ENCODE data around the gene STAT2. TPM values are rescaled to one million over a fixed set of nuclear protein-coding genes. Genes with fewer than 3 reads are reported as not detected.

Gene STAT2
- total RNA-seq, 2 experiments from 2014 or later = 116 to 124 TPM

- DNase-seq (no peak), ATAC-seq (no peak)
- Mint-ChIP-seq H3K4me3 (no peak overlapping the region), H3K27ac (no peak overlapping the region), H3K36me3 (ENCODE audit: low read depth) (peaks cover 28% of the 10 kb centered on the region), H3K27me3 (no peaks in the 10 kb centered on the region), H3K9me3 (ENCODE audit: low read depth) (no peaks in the 10 kb centered on the region), H3K4me1 (no peaks in the 10 kb centered on the region)
- POLR2A ChIA-PET = interaction anchor here (0.7 kb wide), 1 partner anchor 488 kb away, joined by 3 read pairs; no protein-coding TSS in a partner anchor
- intact Hi-C loops (cut with DNase I, micrococcal nuclease) = no loop called here
- CTCF ChIA-PET = interaction anchor here (0.5 to 1.7 kb wide), 6 partner anchors 12 to 119 kb away, joined by 3 to 6 read pairs (median 4); partner anchors contain the start of genes PAN2 and SMARCC2
Measured at GRCh38 chr12:56308714-56309113, 51.2 kb downstream of the STAT2 start.

DNA sequence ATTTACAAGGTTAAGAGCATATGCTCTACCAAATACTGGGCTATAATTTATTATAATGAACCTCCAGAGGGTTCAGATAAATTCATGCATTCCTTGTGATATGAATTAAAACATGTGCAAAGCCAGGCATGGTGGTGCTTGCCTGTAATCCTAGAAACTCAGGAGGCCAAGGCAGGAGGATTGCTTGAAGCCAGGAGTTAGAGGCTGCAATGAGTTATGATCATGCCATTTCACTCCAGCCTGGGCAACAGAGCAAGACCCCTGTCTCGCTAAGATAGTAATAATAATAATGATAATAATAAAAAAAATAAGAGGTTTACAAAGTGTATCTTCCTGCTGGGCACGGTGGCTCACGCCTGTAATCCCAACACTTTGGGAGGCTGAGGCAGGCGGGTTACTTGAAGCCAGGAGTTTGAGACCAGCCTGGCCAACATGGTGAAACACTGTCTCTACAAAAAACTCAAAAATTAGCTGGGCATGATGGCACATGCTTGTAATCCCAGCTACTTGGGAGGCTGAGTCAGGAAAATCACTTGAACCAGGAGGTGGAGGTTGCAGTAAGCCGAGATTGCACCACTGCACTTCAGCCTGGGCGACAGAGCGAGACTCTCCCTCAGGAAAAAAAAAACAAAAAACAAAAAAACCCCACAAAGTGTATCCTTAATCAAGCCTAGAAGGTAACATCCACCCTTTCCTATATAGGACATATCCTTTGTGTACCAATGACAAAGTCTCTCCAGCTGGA lies 52.5 kb downstream of the STAT2 start:
- intact Hi-C loops (cut with DNase I, micrococcal nuclease) = no loop called here
- DNase-seq (no peak), ATAC-seq (no peak)
- H3K27ac Mint-ChIP-seq = no peak overlapping the region
- ChIA-PET CTCF (interaction anchor here (1.0 to 1.7 kb wide), 5 partner anchors 9 to 157 kb away, joined by 3 to 5 read pairs (median 3); partner anchors contain the start of gene PAN2), POLR2A (no interaction called here)
- no peaks in the 10 kb centered on the region for H3K9me3 Mint-ChIP-seq (ENCODE audit: low read depth)
- H3K4me1 Mint-ChIP-seq = no peaks in the 10 kb centered on the region
- H3K4me3 Mint-ChIP-seq = no peak overlapping the region
- no peaks in the 10 kb centered on the region for H3K27me3 Mint-ChIP-seq
- peaks cover 28% of the 10 kb centered on the region for H3K36me3 Mint-ChIP-seq (ENCODE audit: low read depth)

GRCh38 chr12:56304872-56305590 lies 54.9 kb downstream of the STAT2 start:
- H3K27me3 Mint-ChIP-seq = no peaks in the 10 kb centered on the region
- peaks cover 19% of the 10 kb centered on the region for H3K36me3 Mint-ChIP-seq (ENCODE audit: low read depth)
- ChIA-PET POLR2A (no interaction called here), CTCF (interaction anchor here (0.7 to 0.9 kb wide), 2 partner anchors 47 to 159 kb away, joined by 3 read pairs; no protein-coding TSS in a partner anchor)
- no peak for ATAC-seq
- H3K27ac Mint-ChIP-seq = no peak overlapping the region
- DNase-seq = no peak
- peaks cover 14% of the 10 kb centered on the region for H3K4me1 Mint-ChIP-seq
- H3K9me3 Mint-ChIP-seq (ENCODE audit: low read depth) = no peaks in the 10 kb centered on the region
- intact Hi-C loops (cut with DNase I, micrococcal nuclease) = no loop called here
- no peak overlapping the region for H3K4me3 Mint-ChIP-seq

DNA sequence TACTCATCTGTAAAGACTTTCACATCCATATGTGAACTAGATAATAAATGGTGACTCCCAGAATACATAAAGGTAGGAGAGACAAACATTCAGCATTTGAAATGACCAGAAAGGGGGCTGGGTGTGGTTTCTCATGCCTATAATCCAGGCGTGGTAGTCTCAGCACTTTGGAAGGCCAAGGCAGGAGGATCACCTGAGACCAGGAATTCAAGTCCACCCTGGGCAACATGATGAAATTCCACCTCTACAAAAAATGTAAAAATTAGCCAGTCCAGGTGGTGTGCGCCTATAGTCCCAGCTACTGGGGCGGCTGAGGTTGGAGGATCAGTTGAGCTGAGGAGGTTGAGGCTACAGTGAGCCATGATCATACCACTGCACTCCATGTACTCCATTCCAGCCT lies 55.6 kb downstream of the STAT2 start:
- intact Hi-C loops (cut with DNase I, micrococcal nuclease) = no loop called here
- H3K36me3 Mint-ChIP-seq (ENCODE audit: low read depth) = peaks cover 17% of the 10 kb centered on the region
- no peak overlapping the region for H3K27ac Mint-ChIP-seq
- no peak for ATAC-seq
- peaks cover 14% of the 10 kb centered on the region for H3K4me1 Mint-ChIP-seq
- no peaks in the 10 kb centered on the region for H3K9me3 Mint-ChIP-seq (ENCODE audit: low read depth)
- no peaks in the 10 kb centered on the region for H3K27me3 Mint-ChIP-seq
- POLR2A ChIA-PET = no interaction called here
- no peak for DNase-seq
- H3K4me3 Mint-ChIP-seq = no peak overlapping the region
- CTCF ChIA-PET = interaction anchor here (0.7 to 0.9 kb wide), 2 partner anchors 48 to 160 kb away, joined by 3 read pairs; no protein-coding TSS in a partner anchor

DNA sequence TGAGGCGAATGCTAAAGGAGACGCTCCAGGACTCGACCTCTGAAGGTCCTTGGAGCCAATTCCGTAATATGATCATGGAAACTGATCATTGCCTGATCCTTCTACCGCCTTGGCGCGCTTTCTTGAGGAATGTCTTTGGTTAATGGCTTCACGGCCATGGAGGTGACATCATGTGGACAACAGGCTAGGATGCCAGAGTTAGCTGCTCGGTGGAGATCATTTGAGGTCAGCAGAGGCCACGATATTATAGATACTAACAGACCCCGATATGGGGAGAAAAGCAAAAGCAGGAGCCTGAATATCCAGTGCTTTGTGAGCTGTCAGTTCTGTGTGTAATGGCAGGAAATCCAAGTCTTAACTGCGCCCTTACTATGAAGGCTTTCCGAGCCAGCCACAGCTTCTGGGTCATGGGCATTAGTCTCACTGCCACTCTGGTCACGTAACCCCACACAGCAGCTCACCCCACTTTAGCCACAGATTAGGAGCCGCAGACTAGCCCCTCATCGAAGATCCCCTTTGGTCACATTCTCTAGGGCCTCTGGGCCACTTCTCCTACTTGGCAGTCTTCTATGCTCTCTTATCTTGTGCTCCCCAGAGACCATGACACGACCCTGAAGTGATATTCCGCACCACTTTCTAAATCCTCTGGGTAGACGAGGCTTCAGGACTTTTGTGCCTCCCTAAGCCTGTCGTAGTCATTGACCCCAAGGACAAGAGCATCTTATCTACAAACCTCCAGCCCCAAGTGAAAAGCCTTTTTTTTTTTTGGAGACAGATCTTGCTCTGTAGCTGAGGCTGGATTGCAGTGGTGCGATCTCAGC lies 59.1 kb downstream of the STAT2 start:
- Mint-ChIP-seq H3K4me3 (peak overlapping the region; percentile 96), H3K4me1 (peaks cover 47% of the 10 kb centered on the region), H3K27me3 (no peaks in the 10 kb centered on the region), H3K36me3 (ENCODE audit: low read depth) (peaks cover 29% of the 10 kb centered on the region), H3K27ac (peak overlapping the region; percentile 90), H3K9me3 (ENCODE audit: low read depth) (no peaks in the 10 kb centered on the region)
- ATAC-seq = no peak
- CTCF ChIA-PET = interaction anchor here (0.6 to 1.2 kb wide), 4 partner anchors 32 to 166 kb away, joined by 3 to 4 read pairs (median 4); no protein-coding TSS in a partner anchor
- DNase-seq = no peak
- intact Hi-C loops (cut with DNase I, micrococcal nuclease) = loop anchor here (1.0 to 2.0 kb wide), 16 partner anchors 15 to 182 kb away; partner anchors contain the start of genes ANKRD52 (in 1 of the 2), ESYT1 (in 1 of the 2), IL23A (in 1 of the 2) and MYL6 (in 1 of the 2)
- POLR2A ChIA-PET = interaction anchor here (0.9 to 1.0 kb wide), 2 partner anchors 9 to 40 kb away, joined by 3 to 4 read pairs; no protein-coding TSS in a partner anchor

DNA sequence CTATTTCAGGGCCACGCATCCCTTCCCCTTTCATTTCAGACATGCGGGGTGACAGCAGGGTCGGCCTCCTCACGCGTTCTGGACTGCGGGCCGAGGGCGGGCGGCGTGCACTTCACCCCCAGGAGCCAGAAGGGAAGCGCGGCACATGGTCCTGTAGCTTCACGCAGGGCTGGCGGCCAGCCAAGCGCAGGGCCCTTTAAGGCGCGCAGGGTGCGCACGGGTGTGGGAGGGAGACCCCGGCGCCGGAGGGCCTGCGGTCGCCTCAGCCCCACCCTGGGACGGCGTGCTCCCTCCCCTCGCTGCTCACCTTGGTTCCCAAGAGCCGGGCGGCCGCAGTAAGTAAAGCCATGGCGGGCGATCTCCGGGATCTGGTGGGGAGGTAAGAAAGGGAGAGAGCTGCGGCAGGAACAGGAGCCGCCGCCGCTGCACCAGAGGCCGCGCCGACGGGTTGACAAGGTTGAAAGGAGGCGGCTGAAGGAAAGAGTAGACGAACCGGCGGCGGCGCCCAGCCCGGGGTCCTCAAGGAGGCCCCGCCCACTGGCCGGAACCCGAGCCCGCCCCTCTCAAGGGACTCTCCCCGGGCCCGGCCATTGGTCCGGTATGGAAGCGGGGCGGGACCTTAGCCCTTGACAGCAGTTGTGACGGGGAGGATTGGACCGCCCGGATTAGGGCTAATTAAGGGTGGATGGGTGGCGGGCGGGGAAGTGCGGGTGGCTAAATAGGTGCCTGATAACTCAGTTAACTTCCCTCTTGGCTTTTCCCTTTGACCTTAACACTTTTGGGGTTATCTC lies 59.9 kb downstream of the STAT2 start, which contains the start of gene CS:
Gene CS, minus strand, starts transcription at position 478 of the 791 bp plus-strand sequence. Its CDS starts 129 bp downstream, at position 349.
- DNase-seq (peak; percentile 99), ATAC-seq (peak; percentile 98)
- ChIA-PET CTCF (interaction anchor here (0.5 to 1.2 kb wide), 5 partner anchors 8 to 157 kb away, joined by 3 to 4 read pairs (median 3); no protein-coding TSS in a partner anchor), POLR2A (interaction anchor here (0.6 to 1.5 kb wide), 6 partner anchors 11 to 566 kb away, joined by 3 to 7 read pairs (median 3); partner anchors contain the start of gene IL23A)
- H3K4me3 Mint-ChIP-seq = peak within 1 kb of the TSS; percentile 96
- H3K9me3 Mint-ChIP-seq (ENCODE audit: low read depth) = no peaks in the 10 kb centered on the region
- intact Hi-C loops (cut with DNase I, micrococcal nuclease) = loop anchor here (1.0 to 2.0 kb wide), 16 partner anchors 16 to 181 kb away; partner anchors contain the start of genes ANKRD52 (in 1 of the 2), ESYT1 (in 1 of the 2), IL23A (in 1 of the 2) and MYL6 (in 1 of the 2)
- H3K27ac Mint-ChIP-seq = peak within 1 kb of the TSS; percentile 91
- H3K36me3 Mint-ChIP-seq (ENCODE audit: low read depth) = peaks cover 28% of the 10 kb centered on the region
- no peaks in the 10 kb centered on the region for H3K27me3 Mint-ChIP-seq
- peaks cover 49% of the 10 kb centered on the region for H3K4me1 Mint-ChIP-seq

GRCh38 chr12:56299308-56299852 lies 60.5 kb downstream of the STAT2 start:
- H3K4me3 Mint-ChIP-seq = peak overlapping the region; percentile 96
- no peaks in the 10 kb centered on the region for H3K9me3 Mint-ChIP-seq (ENCODE audit: low read depth)
- peaks cover 29% of the 10 kb centered on the region for H3K36me3 Mint-ChIP-seq (ENCODE audit: low read depth)
- peaks cover 51% of the 10 kb centered on the region for H3K4me1 Mint-ChIP-seq
- H3K27ac Mint-ChIP-seq = peak overlapping the region; percentile 90
- ATAC-seq (peak; percentile 16), DNase-seq (peak; percentile 38)
- intact Hi-C loops (cut with DNase I, micrococcal nuclease) = no loop called here
- ChIA-PET POLR2A (interaction anchor here (0.6 to 1.5 kb wide), 8 partner anchors 11 to 565 kb away, joined by 3 to 7 read pairs (median 3); partner anchors contain the start of genes CNPY2, IL23A and STAT2), CTCF (interaction anchor here (0.5 to 1.2 kb wide), 6 partner anchors 8 to 561 kb away, joined by 3 to 4 read pairs (median 4); no protein-coding TSS in a partner anchor)
- H3K27me3 Mint-ChIP-seq = no peaks in the 10 kb centered on the region

- ATAC-seq (no peak), DNase-seq (no peak)
- no peaks in the 10 kb centered on the region for H3K27me3 Mint-ChIP-seq
- peak overlapping the region; percentile 96 for H3K4me3 Mint-ChIP-seq
- H3K9me3 Mint-ChIP-seq (ENCODE audit: low read depth) = no peaks in the 10 kb centered on the region
- peak overlapping the region; percentile 90 for H3K27ac Mint-ChIP-seq
- H3K36me3 Mint-ChIP-seq (ENCODE audit: low read depth) = peaks cover 29% of the 10 kb centered on the region
- intact Hi-C loops (cut with DNase I, micrococcal nuclease) = no loop called here
- CTCF ChIA-PET = interaction anchor here (0.6 to 1.4 kb wide), 5 partner anchors 10 to 560 kb away, joined by 3 to 6 read pairs (median 4); partner anchors contain the start of genes ANKRD52 and STAT2
- peaks cover 51% of the 10 kb centered on the region for H3K4me1 Mint-ChIP-seq
- POLR2A ChIA-PET = interaction anchor here (0.7 to 1.5 kb wide), 6 partner anchors 10 to 61 kb away, joined by 3 to 7 read pairs (median 3); partner anchors contain the start of genes CNPY2, IL23A and STAT2
Measured at GRCh38 chr12:56298828-56299227, 61.1 kb downstream of the STAT2 start.

DNA sequence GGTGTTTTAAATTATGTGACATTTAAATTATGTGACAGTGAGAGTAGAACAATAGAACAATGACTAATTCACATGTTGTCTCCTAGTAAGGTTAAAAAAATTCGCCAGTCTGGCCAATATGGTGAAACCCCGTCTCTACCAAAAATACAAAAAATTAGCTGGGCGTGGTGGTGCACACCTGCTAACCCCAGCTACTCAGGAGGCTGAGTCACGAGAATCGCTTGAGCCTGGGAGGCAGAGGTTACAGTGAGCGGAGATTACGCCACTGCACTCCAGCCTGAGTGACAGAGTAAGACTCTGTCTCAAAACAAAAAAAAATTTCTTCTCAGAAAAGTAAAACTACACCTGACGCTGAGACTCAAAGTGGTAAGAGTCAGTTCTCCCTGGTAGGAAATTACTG lies 62.5 kb downstream of the STAT2 start:
- DNase-seq = no peak
- no peak overlapping the region for H3K4me3 Mint-ChIP-seq
- H3K36me3 Mint-ChIP-seq (ENCODE audit: low read depth) = peaks cover 32% of the 10 kb centered on the region
- H3K9me3 Mint-ChIP-seq (ENCODE audit: low read depth) = no peaks in the 10 kb centered on the region
- ChIA-PET CTCF (interaction anchor here (0.6 to 1.6 kb wide), 8 partner anchors 9 to 171 kb away, joined by 3 to 6 read pairs (median 4); partner anchors contain the start of genes IL23A, SMARCC2 and STAT2), POLR2A (interaction anchor here (0.6 kb wide), 1 partner anchor 148 kb away, joined by 7 read pairs; no protein-coding TSS in a partner anchor)
- no peaks in the 10 kb centered on the region for H3K27me3 Mint-ChIP-seq
- ATAC-seq = no peak
- peak overlapping the region; percentile 25 for H3K27ac Mint-ChIP-seq
- intact Hi-C loops (cut with DNase I, micrococcal nuclease) = no loop called here
- H3K4me1 Mint-ChIP-seq = peaks cover 55% of the 10 kb centered on the region

All from activated CD4-positive, alpha-beta T cell treated with anti-CD3 and anti-CD28 coated beads for 36 hours (primary cell).